Astrocyte (in vitro differentiated cells and primary cell): ENCODE data around the gene HYAL2.

Source experiments
- CTCF ChIP-seq: IDR thresholded peaks from 2 replicates; pipeline ENCODE4 v1.5.1; 2011; ENCODE audit warnings: low read depth, mild to moderate bottlenecking, inconsistent platforms, low read length, moderate library complexity; ENCODE audit not compliant: insufficient read depth
- EZH2 ChIP-seq: IDR thresholded peaks from 2 replicates; pipeline ENCODE4 v1.6.1; 2012; ENCODE audit warnings: mild to moderate bottlenecking, low read length, inconsistent platforms; ENCODE audit not compliant: insufficient read depth

GRCh38 chr3:50323614-50324199 lies 1.2 kb upstream of the HYAL2 start:
- TF ChIP-seq CTCF (no peak), EZH2 (no peak)
